Fibroblast of lung (primary cell): ENCODE data around the gene COMMD7.

ENCODE experiments used
- CTCF ChIP-seq, 2 donors: IDR thresholded peaks in 1 of 2; conservative IDR thresholded peaks in 1 of 2; 1 replicate in 1 of 2; 2 replicates in 1 of 2; pipeline ENCODE4 v1.5.1; 2011 to 2012; ENCODE audit warnings: low read length in 2 of 2, control low read depth in 1 of 2, inconsistent platforms in 1 of 2, low read depth in 1 of 2, mild to moderate bottlenecking in 1 of 2
- EZH2 ChIP-seq: IDR thresholded peaks from 2 replicates; pipeline ENCODE4 v1.5.1; 2012; ENCODE audit warnings: low read length, control low read depth, mild to moderate bottlenecking; ENCODE audit errors: missing control alignments

- TF ChIP-seq CTCF (conservative IDR thresholded peaks at IDR 0.05 in 1 of 2, IDR thresholded peaks at IDR 0.05 in 1 of 2; ENCODE audit: low read depth in 1 of 2, low read length in 2 of 2): no peak
- TF ChIP-seq EZH2: no peak
Observed at GRCh38 chr20:32764005-32764960, 21.0 kb upstream of the COMMD7 start.
